NCI-H2081 (cell line): ENCODE data around the gene TCF7.
A peak's percentile ranks its signal among the peaks of the same experiment; 100 is the strongest.

ENCODE experiments used
- DNase-seq, 2 experiments: peaks; one replicate each; lab custom pipeline; 2025; lab: John Stamatoyannopoulos, UW

The TCF7 gene

GRCh38 chr5:134090522-134090921, 24.0 kb upstream of the TCF7 start:
- DNase-seq = no peak

GRCh38 chr5:134091626-134092121, 22.8 kb upstream of the TCF7 start:
- no peak for DNase-seq

DNA sequence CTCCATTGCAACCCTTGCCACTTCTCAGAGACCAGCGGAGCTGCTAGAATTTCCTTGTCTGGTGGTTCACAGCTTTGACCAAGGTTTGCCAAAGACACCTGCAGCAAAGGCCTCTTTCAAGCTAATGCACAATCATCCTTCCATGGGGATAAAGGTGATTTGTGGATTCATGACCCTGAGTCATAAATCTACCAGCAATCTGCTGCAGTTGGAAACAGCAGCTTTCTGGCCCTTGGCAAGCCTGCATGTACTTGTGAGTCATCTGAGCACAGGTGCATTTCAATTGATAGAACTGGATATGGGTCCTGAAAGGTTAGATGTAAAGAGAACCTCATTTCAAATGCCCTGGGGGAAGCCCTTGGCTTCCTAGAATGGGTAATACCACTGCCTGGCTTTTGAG, 21.6 kb upstream of the TCF7 start:
- peak in 1 of 2 experiments; percentile 3 for DNase-seq

DNA sequence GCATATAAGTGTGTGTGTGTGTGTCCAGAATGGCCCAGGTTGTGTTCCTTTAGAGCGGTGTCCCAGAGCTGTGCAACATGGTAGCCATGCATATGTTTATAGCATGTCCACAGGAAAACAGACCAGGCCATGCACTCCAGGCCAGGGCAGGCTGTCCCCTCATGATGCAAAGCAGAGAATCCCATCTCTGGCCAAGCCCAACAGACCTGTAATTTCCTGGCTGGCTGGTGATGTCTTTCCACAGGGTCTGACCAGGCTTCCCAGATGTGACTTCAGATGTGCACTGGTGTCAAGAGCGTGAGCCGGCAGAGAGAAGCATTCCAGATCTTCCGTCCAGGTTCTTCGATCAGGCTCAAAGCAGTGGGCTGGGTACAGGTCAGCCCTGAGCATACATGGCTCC, 21.1 kb upstream of the TCF7 start:
- no peak for DNase-seq

DNA sequence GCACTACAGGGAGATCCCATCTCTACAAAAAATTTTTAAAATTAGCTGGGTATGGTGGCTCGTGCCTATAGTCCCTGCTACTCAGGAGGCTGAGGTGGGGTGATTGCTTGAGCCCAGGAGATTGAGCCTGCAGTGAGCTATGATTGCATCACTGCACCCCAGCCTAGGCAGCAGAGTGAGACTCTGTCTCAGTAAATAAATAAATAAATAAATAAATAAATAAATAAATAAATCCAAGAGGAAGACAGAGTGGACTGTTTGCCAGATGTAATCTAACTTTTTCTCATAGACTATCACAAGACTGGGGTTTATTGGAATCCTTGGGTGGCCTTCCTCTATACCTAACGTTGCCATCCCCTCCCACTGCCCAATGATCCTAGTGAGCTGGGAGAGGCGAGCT, 19.2 kb upstream of the TCF7 start:
- DNase-seq = no peak

DNA sequence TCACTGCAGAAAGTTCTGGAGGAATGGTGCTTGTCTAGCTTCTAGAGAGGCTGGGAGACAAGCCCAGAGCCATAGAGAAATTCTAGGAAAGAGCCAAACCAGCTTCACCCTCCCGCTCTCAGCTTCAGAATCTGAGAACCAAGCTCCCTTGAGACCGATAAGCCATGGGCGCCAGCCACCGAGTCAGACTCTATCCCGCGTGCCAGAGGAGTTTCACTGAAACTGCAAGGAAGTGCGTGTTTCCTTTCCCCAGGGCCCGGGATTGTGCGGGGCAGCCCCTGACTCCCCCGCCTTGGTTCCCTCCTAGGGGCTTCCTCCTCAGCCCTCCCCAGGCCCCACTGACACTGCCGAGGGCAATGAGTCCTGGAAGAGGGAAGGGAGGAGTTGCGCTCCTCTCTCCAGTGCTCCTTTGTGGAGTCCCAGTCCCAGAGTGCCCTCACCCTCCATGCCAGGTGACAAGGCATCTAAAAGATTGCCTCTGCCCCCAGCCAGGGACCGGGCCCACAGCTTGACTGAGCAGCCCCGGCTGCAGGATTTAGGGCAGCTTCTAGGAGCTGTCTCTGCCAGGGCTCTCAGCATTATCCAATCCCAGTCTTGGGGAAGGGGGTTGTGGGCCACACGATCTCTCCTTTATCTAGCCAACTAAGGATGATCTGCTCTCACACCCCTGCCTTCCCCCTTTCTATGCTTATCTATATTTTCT, 18.4 kb upstream of the TCF7 start:
- no peak for DNase-seq

GRCh38 chr5:134097211-134097749, 17.2 kb upstream of the TCF7 start:
- DNase-seq = no peak

- no peak for DNase-seq
Observed at GRCh38 chr5:134098690-134099089, 15.8 kb upstream of the TCF7 start.

DNA sequence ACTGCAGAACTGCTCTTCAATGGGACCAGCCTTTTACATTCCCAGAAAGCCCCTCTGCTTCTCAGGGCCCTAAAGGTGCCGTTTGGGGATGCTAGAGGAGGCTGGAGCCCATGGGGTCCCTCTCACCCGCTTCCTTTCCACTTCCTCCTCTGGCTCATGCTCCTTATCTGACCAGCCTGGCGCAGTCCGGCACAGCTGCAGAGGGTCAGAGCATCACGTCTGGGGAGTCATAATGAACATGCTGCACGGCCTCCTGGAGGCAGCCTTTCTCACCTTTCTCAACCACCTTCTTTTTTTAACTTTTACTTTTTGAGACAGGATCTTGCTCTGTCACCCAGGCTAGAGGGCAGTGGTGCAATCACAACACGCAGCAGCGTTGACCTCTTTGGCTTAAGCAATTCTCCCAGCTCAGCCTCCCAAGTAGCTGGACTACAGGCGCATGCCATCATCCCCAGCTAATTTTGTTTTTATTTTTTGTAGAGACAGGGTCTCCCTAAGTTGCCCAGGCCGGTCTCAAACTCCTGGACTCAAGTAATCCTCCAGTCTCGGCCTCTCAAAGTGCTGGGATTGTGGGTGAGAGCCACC, 15.1 kb upstream of the TCF7 start:
- no peak for DNase-seq

DNA sequence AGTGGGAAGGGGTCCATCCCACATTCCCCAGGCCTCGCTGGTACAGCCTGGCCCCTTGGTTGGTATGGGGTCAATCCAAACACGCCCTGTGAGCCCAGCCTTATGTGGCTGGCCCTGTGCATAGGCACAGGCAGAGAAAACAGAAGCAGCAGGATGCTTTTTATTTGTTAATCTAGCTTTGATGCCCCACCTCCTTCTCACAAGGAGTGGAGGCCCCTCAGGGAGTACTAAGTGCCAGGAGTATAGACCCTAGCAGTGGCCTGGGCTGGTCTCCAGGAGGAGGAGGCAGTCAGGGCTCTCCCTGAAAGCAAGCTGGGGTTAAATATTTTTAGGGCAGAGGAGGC, 14.6 kb upstream of the TCF7 start:
- DNase-seq = no peak

- DNase-seq = no peak
Observed at GRCh38 chr5:134100283-134101091, 14.0 kb upstream of the TCF7 start.

GRCh38 chr5:134101686-134102439, 12.6 kb upstream of the TCF7 start:
- no peak for DNase-seq

DNA sequence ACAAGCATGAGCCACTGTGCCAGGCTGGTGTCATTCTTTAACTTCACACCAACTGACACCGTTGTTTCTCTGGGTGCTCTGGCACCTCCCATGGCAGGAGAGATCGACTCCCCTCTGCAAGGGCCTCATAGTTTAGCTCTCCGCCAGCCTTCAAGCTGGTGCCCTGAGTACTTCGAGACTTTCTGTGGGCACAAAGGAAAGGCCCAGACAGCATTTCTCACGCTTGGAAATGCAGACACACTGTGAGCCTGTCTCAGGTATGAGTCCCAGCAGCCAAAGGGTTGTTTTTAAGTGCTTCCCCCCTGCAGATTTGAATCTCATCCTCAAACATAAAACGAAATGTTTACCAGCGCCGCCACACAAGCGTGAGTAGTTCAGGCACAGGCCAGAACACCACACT, 11.1 kb upstream of the TCF7 start:
- no peak for DNase-seq

- DNase-seq = no peak
Observed at GRCh38 chr5:134103998-134104654, 10.4 kb upstream of the TCF7 start.

DNA sequence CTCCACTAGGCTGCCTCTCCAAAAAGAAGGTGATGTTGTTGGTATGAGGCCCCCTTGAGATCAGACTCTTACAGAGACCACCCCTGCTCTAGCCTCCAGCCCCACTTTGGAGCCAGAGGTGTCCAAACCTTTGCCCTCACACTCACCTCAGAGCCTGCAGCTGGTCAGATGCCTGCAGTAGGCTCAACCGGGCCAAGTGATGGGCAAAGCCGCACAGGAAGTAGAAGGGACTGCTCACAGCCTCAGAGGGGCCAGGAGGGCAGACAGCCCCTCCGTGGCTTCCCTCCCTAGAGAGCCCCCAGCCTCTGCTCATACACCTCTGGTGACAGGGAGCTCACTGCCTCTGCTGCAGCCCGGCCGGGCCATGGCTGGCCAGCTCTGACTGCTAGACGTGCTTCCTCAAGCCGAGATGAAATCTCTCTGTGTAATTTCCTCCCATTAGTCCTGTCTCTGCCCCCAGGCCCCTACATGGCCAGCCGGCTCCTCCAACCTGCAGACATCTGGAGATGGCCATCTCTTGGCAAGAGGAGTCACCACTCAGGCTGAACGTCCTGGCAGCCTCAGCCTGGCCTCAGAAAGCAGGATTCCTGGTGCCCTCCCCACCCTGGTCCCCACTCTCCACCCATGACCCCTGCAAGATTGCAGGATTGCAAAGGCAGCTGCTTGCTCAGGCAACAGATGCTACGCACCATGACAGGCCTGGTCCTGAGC, 7.3 kb upstream of the TCF7 start:
- DNase-seq = no peak

DNA sequence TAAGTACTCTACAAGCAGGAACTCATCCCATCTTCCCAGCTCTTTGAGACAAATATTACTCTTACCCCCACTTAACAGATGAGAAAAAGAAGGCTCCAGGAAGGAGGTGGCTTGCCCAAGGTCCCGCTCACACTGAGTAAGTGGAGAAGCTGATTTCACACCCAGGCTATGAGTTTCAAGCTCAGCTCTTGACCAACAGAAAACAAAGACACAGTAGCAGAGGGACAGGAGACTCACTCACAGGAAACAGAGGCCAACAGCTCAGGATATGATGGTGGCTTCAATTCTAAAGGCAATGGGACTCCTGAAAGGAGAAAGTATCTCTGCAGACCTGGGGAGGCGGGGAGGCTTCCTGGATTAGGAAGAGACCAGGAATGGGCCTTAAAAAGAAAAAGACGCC, 6.7 kb upstream of the TCF7 start:
- DNase-seq = no peak

GRCh38 chr5:134110382-134110781, 4.1 kb upstream of the TCF7 start:
- no peak for DNase-seq

DNA sequence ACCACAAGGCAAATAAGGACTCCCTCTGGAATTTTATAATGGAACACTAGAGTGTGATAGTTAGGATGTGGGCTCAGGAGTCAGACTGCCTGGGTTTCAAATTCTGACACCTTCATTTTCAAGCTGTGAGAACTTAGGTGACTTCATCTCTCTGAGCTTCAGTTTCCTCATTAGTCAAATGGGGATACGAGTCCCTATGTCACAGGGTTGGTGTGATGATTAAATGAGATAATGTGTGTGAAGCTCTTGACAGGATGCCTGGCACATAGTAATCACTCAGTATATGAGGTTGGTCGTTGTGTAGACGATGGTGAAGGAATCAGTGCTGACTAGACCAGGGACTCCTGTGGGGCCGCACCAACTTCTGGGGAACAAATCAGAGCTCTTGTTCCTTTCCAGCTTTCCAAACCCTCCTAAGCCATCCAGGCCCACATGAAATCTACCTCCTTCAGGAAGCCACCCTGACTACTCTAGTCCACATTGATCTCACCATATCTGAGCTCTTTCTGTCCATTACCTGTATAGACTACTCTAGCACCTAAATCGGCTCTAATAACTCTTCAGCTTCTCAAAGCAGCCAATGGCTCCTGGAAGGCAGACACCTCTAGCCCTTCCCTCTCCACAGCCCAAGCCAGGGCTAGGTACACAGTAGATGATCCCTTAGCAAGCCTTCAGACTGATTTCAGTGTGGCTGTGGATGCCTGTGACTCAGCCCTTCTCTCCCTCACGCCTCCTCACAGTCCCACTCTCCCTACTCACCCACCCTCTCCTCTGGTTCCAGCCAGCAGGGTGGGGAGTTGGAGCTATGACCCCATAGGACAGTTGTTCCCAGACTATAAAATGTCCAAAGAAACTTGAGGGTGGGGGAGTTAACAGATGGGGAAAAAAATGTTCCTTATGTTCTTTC, 2.5 kb upstream of the TCF7 start:
- no peak for DNase-seq

GRCh38 chr5:134112726-134113362, 1.6 kb upstream of the TCF7 start:
- DNase-seq = no peak
